HG03558 (cell line): ENCODE measurements around the gene METTL1.
"Not testable (repeated sequence)": the region's sequence is repeated elsewhere in the genome, so short reads cannot be mapped to it uniquely, and the experiment has no call there.

Source experiments
- ATAC-seq: cut with Tn5 transposase; IDR thresholded peaks from one replicate; pipeline ENCODE4 v1.9.1; 2021; ENCODE audit warnings: moderate number of reproducible peaks; ENCODE audit not compliant: unreplicated experiment; ENCODE audit errors: extremely low read depth

Gene METTL1

GRCh38 chr12:57726884-57727757, 44.8 kb downstream of the METTL1 start:
- ATAC-seq, result no peak

- no peak for ATAC-seq
Measured at GRCh38 chr12:57726151-57726883, 45.6 kb downstream of the METTL1 start.

DNA sequence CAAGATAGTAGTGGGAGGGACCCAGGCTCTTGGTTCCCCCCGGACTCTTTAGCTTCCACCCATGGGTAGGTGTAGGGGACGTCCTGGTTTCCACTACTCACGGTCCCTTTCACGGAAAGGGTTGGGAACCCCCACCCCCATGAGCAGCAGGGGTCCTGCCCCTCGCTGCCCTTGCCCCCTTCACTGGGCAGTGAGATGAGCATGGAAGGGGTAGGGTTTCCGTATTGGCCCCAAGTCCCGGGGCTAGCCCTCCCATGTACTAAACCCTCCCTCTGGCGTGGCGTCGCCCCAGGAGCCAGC, 46.1 kb downstream of the METTL1 start:
- no peak for ATAC-seq

DNA sequence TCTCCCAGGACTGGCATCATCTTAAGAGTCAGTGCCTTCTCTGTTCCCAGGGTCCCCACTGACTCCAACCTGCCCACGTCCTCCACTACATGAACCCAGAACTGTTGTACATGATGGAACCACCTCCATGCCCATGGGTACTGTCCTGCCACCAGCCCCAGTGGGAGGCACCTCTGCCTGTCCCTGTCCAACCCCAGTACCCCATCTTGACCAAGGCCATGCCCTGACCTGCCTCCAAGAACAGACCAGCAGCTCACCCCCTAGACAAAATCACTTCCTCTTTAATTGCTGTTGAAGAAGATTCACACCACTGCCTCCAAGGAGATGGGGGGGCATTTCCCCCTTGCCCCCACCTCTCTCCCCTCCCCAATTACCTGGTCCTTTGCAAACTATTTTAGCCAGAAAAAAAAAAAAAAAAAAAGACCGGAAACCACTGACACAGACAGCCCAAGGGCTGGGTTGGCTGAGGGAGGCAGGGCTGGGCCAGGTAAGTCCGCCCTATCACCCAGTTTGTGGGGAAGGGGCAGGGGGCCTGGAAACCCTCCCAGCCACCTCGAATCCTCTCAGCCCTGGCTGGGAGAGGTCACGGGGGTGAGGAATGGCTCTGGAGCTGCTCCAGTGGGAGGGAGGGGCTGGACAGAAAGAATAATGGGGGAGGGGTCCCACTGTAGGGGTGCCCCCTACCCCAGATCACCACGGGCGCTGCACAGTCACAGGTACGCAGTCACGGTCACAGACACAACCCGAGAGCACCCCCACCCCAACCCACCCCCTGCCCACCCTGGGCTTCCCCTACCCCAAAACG, 46.8 kb downstream of the METTL1 start:
- ATAC-seq, result no peak

DNA sequence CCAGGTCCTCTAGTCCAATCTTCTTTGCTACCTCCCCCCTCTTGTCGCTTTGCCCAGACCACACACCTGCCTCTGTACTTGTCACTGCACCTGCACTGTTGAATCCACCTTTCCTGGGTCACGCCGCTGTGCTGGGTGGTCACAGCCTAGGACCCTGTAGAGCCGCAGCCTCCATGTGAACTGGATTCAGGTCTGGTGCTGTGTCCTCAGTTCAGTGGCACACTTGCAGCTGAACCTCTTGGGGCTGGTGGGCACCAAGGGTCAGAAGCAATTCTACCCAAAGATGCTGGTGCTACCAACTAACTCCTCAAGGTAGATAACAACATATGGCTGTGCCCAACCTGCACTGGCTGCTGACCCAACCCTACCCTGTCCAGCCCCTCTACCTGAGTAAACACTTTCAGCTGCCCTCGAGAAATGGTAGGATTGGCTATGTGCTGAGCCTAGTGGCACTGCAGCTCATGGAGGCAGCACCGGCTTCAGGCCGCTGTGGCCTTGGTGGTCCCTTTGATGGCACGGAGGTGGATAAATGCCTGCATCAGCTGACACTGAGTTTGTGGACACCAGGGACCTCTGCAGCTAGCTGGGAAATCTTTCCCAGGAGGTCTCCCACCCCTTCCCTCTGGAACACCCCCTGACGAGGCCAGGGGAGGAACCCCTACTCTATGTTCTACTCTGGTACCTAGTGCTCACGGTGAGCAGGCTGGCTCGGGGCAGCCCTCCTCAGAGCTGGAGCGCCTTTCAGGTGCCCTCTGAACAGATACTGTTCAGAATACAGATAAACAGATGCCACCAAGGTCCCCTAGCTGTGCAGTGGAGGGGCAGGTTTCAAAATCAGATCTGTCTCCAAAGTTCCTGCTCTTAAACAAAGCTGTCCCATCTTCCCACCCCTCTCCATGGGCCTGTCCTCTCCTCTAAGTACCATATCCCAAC, 47.6 kb downstream of the METTL1 start:
- ATAC-seq, result no peak

DNA sequence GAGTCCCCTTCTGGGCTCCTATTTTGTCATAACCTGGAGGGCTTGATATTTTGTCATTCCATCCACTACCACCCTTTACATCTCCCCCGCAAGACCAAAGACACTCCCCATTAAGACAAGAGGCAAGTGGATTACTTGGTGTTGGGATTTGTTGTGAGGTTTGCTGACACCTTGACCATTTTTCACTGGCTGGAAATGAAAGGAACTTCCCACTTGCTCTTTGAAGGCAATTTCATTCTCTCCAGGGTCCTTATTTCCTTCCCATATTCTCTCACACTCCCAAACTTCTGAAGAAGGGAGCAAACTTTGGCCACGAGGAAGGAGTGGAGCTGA, 48.3 kb downstream of the METTL1 start:
- no peak for ATAC-seq

DNA sequence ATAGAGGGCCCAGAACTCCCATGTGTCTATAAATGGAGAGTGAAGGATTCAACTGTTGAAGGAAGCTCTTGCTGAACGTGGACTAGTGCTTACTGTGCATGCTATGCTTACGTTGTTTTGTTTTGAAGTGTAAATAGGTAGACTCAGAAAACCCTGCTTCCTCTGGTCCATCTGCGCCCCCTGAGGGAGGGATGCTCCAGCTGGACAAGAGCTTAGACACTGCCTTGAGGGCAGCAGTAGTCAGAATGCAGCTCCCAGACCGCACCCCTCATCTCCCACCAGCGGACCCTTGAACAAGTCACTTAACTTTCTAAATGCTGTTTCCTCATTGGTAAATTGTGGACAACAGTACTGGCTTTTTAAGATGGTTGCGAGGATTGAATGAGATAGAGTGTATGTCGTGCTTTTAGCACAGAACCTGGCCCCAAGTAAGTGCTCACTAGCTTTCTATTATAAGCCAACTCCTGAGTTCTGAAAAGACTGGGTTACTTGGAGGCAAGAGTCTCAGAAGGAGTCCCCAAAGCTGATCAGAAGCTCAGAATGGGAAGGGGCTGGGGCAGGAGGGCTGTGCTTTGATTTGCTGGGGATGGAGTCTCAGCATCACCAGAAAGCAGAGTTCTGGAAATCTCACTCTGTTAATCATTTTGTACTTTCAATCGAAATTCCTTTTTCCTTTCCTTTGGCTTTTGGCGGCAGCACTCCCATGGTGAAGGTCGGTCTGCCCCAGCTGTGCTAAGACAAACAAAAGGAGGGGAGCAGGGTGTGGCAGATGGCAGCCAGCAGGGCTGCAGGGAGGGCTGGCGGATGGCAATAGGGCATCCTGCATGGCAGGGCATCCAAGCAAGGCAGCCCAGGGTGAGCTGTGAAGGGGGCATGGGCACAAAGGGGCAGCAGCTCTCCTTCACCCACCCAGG, 48.9 kb downstream of the METTL1 start:
- ATAC-seq, result no peak

GRCh38 chr12:57721846-57722608, 49.9 kb downstream of the METTL1 start:
- ATAC-seq, result not testable (repeated sequence)

DNA sequence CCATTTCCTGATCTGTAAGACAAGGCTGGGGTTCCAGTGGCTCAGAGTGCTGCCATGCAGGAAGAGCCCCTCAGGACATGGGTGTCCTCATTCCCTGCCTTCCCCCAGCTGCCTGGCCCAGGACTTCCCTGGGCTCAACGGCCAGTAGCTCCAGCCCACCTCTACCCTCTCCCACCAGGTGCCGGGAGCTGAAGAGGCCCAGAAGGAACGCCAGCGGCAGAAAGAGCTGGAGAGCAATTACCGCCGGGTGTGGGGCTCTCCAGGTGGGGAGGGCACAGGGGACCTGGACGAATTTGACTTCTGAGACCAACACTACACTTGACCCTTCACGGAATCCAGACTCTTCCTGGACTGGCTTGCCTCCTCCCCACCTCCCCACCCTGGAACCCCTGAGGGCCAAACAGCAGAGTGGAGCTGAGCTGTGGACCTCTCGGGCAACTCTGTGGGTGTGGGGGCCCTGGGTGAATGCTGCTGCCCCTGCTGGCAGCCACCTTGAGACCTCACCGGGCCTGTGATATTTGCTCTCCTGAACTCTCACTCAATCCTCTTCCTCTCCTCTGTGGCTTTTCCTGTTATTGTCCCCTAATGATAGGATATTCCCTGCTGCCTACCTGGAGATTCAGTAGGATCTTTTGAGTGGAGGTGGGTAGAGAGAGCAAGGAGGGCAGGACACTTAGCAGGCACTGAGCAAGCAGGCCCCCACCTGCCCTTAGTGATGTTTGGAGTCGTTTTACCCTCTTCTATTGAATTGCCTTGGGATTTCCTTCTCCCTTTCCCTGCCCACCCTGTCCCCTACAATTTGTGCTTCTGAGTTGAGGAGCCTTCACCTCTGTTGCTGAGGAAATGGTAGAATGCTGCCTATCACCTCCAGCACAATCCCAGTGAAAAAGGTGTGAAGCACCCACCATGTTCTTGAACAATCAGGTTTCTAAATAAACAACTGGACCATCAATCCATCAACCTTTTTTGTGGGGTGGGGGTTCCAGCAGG, 51.0 kb downstream of the METTL1 start:
- no peak for ATAC-seq

- ATAC-seq, result no peak
Measured at GRCh38 chr12:57719777-57720605, 51.9 kb downstream of the METTL1 start.

DNA sequence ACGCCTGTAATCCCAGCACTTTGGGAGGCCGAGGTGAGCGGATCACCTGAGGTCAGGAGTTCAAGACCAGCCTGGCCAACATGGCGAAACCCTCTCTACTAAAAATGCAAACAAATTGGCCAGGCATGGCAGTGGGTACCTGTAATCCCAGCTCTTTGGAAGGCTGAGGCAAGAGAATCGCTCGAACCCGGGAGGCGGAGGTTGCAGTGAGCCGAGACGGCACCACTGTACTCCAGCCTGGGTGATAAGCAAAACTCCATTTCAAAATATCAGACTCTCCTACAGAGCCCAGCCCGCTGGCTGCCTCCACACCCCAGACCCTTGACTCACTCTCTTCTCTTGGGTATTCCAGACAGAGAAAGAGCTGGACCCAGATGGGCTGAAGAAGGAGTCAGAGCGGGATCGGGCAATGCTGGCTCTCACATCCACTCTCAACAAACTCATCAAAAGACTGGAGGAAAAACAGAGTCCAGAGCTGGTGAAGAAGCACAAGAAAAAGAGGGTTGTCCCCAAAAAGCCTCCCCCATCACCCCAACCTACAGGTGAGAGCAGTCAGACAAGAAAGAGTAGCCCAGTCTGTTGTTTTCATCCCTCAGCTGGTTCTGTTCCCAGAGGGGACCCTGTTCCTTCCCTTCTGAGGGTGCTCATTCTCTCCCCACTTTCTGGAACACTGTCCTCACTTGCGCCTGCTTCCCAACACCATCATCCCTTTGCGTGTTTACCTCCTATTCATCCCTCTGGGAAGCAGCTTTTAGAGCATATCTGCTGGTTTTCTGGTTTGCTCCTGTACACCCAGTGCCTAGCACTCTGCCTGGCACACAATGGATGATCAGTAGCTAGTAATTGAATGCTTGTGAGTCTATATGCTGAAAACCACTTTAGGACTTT, 53.0 kb downstream of the METTL1 start:
- ATAC-seq, result no peak
